COLO668 (cell line): Measurements from ENCODE around the gene CHTF18.

Experiments
- DNase-seq: peaks from one replicate; lab custom pipeline; 2025; ENCODE audit not compliant: unreplicated experiment; lab: John Stamatoyannopoulos, UW

The CHTF18 gene

GRCh38 chr16:760065-760464, 28.4 kb upstream of the CHTF18 start:
- no peak for DNase-seq

- no peak for DNase-seq
These were observed 27.7 kb upstream of the CHTF18 start, which contains the start of gene MSLN for GRCh38 chr16:760545-761343. Gene MSLN, plus strand, starts transcription at chr16:760734. Its CDS starts 1,947 bp downstream, at chr16:762681.

GRCh38 chr16:761625-762513, 26.6 kb upstream of the CHTF18 start:
- no peak for DNase-seq

GRCh38 chr16:762595-763268, 25.7 kb upstream of the CHTF18 start:
- DNase-seq: no peak

- DNase-seq: no peak
These were observed 24.8 kb upstream of the CHTF18 start for GRCh38 chr16:763369-764183.

- no peak for DNase-seq
These were observed 24.2 kb upstream of the CHTF18 start for GRCh38 chr16:764184-764750.

GRCh38 chr16:764848-765487, 23.5 kb upstream of the CHTF18 start:
- no peak for DNase-seq

- no peak for DNase-seq
These were observed 22.9 kb upstream of the CHTF18 start for GRCh38 chr16:765488-765865.

GRCh38 chr16:766008-766819, 22.2 kb upstream of the CHTF18 start:
- no peak for DNase-seq

GRCh38 chr16:766820-767640, 21.4 kb upstream of the CHTF18 start:
- DNase-seq: no peak

GRCh38 chr16:767743-768235, 20.6 kb upstream of the CHTF18 start:
- no peak for DNase-seq

GRCh38 chr16:768428-768827, 20.0 kb upstream of the CHTF18 start:
- no peak for DNase-seq

- no peak for DNase-seq
These were observed 19.1 kb upstream of the CHTF18 start for GRCh38 chr16:769184-769784.

- no peak for DNase-seq
These were observed 18.5 kb upstream of the CHTF18 start for GRCh38 chr16:769934-770333.

GRCh38 chr16:770411-770810, 18.0 kb upstream of the CHTF18 start:
- no peak for DNase-seq

- DNase-seq: no peak
These were observed 15.5 kb upstream of the CHTF18 start for GRCh38 chr16:772959-773358.
